ENCODE measurements around the gene BBS1. TPM values are rescaled to one million over a fixed set of nuclear protein-coding genes. Genes with fewer than 3 reads are reported as not detected.

BBS1 gene
- total RNA-seq, 2 experiments from 2014 or later = 11.1 to 13.2 TPM

DNA sequence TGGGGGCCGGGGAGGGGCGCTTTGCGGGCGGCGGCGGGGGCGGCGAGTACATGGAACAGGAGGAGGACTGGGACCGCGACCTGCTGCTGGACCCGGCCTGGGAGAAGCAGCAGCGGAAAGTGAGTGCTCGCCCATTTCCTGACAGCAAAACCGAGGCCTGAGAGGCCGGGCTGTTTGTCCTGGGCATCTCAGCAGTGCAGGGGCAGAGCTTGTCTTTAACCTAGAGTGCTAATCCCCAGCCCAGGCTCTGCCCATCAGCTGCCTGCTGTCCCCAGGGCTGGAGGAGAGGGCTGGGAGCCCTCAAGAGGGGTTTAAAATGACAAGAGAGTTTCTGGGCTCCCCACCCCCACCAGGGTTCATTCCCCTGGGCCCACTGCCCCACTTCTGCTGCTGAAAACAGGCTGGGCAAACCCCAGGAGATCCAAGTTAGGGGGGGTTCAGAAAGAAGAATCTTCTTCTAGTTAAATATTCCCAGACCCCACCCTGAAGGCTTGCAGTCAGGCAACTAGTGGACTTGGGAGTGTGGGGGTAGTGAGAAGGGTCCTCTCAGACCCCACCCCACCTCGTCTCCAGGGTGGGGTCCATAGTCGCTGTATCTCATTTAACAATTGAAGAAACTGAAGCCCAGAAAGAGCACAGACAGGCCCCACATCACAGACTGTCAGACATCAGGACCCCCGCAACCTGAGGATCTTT, 36.7 kb downstream of the BBS1 start:
- no peaks in the 10 kb centered on the region for H3K27me3 Mint-ChIP-seq
- H3K36me3 Mint-ChIP-seq = no peaks in the 10 kb centered on the region
- no peak overlapping the region for H3K27ac Mint-ChIP-seq
- H3K4me3 Mint-ChIP-seq = peak overlapping the region; percentile 80
- intact Hi-C loops (cut with micrococcal nuclease) = loop anchor here (1.0 to 5.0 kb wide), 6 partner anchors 46 to 295 kb away; partner anchors contain the start of genes CCDC87, CCS, DPP3 and RBM14
- POLR2A ChIA-PET = interaction anchor here (1.1 to 2.2 kb wide), 6 partner anchors 8 to 131 kb away, joined by 3 to 16 read pairs (median 4); partner anchors contain the start of genes CCDC87, PELI3, RBM4 and RBM4B
- DNase-seq = no peak
- CTCF ChIA-PET = interaction anchor here (1.6 to 4.6 kb wide), 2 partner anchors 45 to 131 kb away, joined by 8 to 44 read pairs; partner anchors contain the start of genes CCDC87, CCS and RBM4B
- peaks cover 14% of the 10 kb centered on the region for H3K4me1 Mint-ChIP-seq (ENCODE audit: low read depth)
- H3K9me3 Mint-ChIP-seq = no peaks in the 10 kb centered on the region

GRCh38 chr11:66547662-66548009, 37.2 kb downstream of the BBS1 start:
- no peaks in the 10 kb centered on the region for H3K27me3 Mint-ChIP-seq
- H3K9me3 Mint-ChIP-seq = no peaks in the 10 kb centered on the region
- intact Hi-C loops (cut with micrococcal nuclease) = loop anchor here (2.0 to 5.0 kb wide), 3 partner anchors 45 to 295 kb away; partner anchors contain the start of genes CCDC87, CCS, RBM4 and RCE1
- POLR2A ChIA-PET = no interaction called here
- no peak overlapping the region for H3K4me3 Mint-ChIP-seq
- CTCF ChIA-PET = no interaction called here
- DNase-seq = no peak
- H3K27ac Mint-ChIP-seq = no peak overlapping the region
- peaks cover 14% of the 10 kb centered on the region for H3K4me1 Mint-ChIP-seq (ENCODE audit: low read depth)
- no peaks in the 10 kb centered on the region for H3K36me3 Mint-ChIP-seq

- no peak for DNase-seq
- Mint-ChIP-seq H3K36me3 (no peaks in the 10 kb centered on the region), H3K27ac (no peak overlapping the region), H3K9me3 (no peaks in the 10 kb centered on the region), H3K4me3 (no peak overlapping the region), H3K27me3 (no peaks in the 10 kb centered on the region), H3K4me1 (ENCODE audit: low read depth) (peaks cover 14% of the 10 kb centered on the region)
- CTCF ChIA-PET = no interaction called here
- intact Hi-C loops (cut with micrococcal nuclease) = loop anchor here (5.0 kb wide), 1 partner anchor 294 kb away; the partner anchor contains the start of gene RCE1
- POLR2A ChIA-PET = no interaction called here
These were observed 37.6 kb downstream of the BBS1 start for GRCh38 chr11:66548041-66548440.

DNA sequence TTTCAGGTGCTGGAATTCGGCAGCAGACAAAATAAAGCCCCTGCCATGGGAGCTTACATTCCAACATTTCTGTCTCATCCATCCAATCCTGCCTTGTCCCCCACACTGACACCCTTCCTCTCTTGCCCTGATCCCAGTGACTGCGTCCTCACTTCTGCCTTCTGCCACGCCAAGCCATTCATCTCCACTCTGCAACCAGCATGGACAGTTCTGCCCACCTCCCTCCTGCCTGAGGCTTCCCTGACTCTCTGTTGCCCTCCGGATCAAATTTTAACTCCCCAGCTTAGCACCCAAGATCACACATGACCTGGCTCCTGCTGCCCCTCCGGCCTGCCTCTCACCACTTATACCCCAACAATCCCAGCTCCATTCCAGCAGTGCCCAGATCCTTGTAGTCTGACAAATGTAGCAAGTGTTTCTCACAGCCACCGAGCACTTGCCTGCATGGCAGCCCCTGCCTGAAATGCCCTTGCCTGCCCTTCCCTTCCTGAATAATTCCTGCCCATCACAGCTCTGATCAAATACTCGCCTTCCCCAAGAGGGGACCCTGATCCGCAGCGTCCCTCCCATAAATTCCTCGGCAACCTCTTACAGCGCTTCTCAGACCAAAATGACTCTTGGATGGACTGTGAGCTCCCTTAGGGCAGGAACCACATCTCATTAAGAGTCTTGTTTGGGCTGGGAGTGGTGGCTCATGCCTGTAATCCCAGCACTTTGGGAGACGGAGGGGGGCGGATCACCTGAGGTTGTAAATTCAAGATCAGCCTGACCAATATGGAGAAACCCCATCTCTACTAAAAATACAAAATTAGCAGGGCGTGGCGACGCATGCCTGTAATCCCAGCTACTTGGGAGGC, 38.6 kb downstream of the BBS1 start:
- CTCF ChIA-PET = no interaction called here
- POLR2A ChIA-PET = no interaction called here
- Mint-ChIP-seq H3K27ac (no peak overlapping the region), H3K4me1 (ENCODE audit: low read depth) (peaks cover 8% of the 10 kb centered on the region), H3K9me3 (no peaks in the 10 kb centered on the region), H3K4me3 (no peak overlapping the region), H3K27me3 (no peaks in the 10 kb centered on the region), H3K36me3 (no peaks in the 10 kb centered on the region)
- no peak for DNase-seq
- intact Hi-C loops (cut with micrococcal nuclease) = loop anchor here (5.0 kb wide), 1 partner anchor 293 kb away; the partner anchor contains the start of gene RCE1

DNA sequence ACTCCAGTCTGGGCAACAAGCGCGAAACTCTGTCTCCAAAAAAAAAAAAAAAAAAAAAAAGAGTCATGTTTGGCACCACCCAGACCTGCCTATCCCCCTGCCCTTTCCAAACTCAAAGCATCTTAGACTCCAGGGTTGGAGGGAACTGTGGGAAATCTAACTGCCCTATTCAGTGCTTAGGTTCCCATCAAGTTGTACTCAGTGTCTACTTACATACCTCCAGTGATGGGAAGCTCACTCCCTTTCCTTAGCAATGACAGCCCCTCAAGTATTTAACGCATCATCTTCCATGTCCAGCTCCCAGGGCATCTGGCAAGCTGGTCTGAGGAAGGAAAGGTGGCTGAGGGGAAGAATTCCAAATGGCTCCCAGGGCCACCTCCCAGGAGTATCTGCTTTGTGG, 39.3 kb downstream of the BBS1 start:
- peaks cover 3% of the 10 kb centered on the region for H3K4me1 Mint-ChIP-seq (ENCODE audit: low read depth)
- DNase-seq = no peak
- ChIA-PET POLR2A (no interaction called here), CTCF (no interaction called here)
- H3K36me3 Mint-ChIP-seq = no peaks in the 10 kb centered on the region
- no peak overlapping the region for H3K27ac Mint-ChIP-seq
- no peak overlapping the region for H3K4me3 Mint-ChIP-seq
- H3K9me3 Mint-ChIP-seq = no peaks in the 10 kb centered on the region
- no peaks in the 10 kb centered on the region for H3K27me3 Mint-ChIP-seq
- intact Hi-C loops (cut with micrococcal nuclease) = loop anchor here (5.0 kb wide), 1 partner anchor 293 kb away; the partner anchor contains the start of gene RCE1

DNA sequence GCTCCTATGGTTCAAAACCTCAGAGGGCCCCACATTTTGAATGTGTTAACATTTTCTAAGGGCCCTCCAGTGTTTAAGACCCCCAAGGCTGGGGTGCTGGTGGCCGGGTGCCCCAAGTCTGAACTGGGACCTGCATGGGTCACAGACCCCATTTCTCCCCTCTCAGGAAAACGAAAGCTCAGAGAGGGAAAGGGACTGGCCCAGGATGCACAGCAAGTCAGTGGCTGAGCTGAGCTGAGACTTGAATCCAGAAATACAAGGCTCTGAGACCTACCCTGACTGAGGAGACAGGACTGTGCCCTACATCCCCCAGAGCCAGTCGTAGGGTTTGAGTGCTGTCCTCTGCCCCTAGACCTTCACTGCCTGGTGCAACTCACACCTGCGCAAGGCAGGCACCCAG, 40.5 kb downstream of the BBS1 start:
- Mint-ChIP-seq H3K27ac (no peak overlapping the region), H3K4me1 (ENCODE audit: low read depth) (no peaks in the 10 kb centered on the region), H3K4me3 (no peak overlapping the region), H3K36me3 (no peaks in the 10 kb centered on the region), H3K9me3 (no peaks in the 10 kb centered on the region), H3K27me3 (peaks cover under 1% of the 10 kb centered on the region)
- intact Hi-C loops (cut with micrococcal nuclease) = no loop called here
- no peak for DNase-seq
- POLR2A ChIA-PET = no interaction called here
- CTCF ChIA-PET = no interaction called here

DNA sequence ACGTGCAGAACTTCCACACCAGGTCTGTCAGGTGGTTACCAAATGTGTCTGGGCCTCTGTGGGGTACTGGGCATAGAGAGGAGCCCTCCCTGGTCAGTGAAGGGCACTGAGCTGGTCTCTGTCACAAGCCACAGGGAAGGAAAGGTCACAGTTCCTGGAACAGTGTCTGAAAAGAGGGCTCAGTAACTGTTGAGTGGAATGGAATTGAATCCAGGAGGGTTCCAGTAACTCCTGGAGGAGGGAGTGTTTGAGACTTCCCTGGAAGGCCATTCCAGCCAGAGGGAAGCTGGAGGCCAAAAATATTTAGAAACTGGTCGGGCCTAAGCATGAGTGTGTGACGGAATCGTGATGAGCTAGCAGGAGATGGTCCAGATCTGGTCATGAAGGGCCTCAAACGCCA, 44.2 kb downstream of the BBS1 start:
- Mint-ChIP-seq H3K27me3 (peaks cover 8% of the 10 kb centered on the region), H3K4me1 (ENCODE audit: low read depth) (no peaks in the 10 kb centered on the region), H3K4me3 (no peak overlapping the region), H3K36me3 (no peaks in the 10 kb centered on the region), H3K27ac (no peak overlapping the region), H3K9me3 (no peaks in the 10 kb centered on the region)
- intact Hi-C loops (cut with micrococcal nuclease) = no loop called here
- ChIA-PET POLR2A (interaction anchor here (0.7 to 1.0 kb wide), 2 partner anchors 8 to 850 kb away, joined by 3 read pairs; partner anchors contain the start of genes ACTN3 and ZDHHC24), CTCF (interaction anchor here (1.6 kb wide), 1 partner anchor 9 kb away, joined by 5 read pairs; the partner anchor contains the start of gene ZDHHC24)
- DNase-seq = no peak

DNA sequence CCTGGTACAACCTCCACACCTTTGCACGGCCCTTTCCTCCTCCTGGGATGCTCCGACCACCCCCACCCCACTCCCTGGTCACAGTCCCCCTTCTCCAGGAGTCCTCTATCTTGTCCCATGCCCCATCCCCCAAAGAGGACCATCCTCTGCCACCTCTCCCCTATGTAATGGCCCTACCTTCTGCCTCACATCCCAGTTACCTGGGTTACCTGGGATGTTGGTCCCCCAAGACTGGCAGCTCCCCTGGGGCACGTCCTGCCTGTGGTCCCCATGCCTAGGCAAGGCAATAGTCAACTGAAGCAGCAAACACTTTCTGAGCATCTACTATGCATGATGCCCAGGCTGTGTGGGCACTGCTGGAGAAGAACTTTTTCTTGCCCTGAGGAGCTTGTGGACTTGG, 45.0 kb downstream of the BBS1 start:
- no peaks in the 10 kb centered on the region for H3K4me1 Mint-ChIP-seq (ENCODE audit: low read depth)
- intact Hi-C loops (cut with micrococcal nuclease) = no loop called here
- H3K27me3 Mint-ChIP-seq = peaks cover 8% of the 10 kb centered on the region
- no peaks in the 10 kb centered on the region for H3K9me3 Mint-ChIP-seq
- CTCF ChIA-PET = interaction anchor here (1.6 kb wide), 1 partner anchor 10 kb away, joined by 5 read pairs; the partner anchor contains the start of gene ZDHHC24
- no peak overlapping the region for H3K4me3 Mint-ChIP-seq
- DNase-seq = no peak
- H3K27ac Mint-ChIP-seq = no peak overlapping the region
- no peaks in the 10 kb centered on the region for H3K36me3 Mint-ChIP-seq
- POLR2A ChIA-PET = interaction anchor here (1.0 kb wide), 1 partner anchor 9 kb away, joined by 3 read pairs; the partner anchor contains the start of genes ACTN3 and ZDHHC24

- Mint-ChIP-seq H3K4me3 (no peak overlapping the region), H3K36me3 (no peaks in the 10 kb centered on the region), H3K27ac (no peak overlapping the region), H3K4me1 (ENCODE audit: low read depth) (no peaks in the 10 kb centered on the region), H3K27me3 (peaks cover 8% of the 10 kb centered on the region), H3K9me3 (no peaks in the 10 kb centered on the region)
- intact Hi-C loops (cut with micrococcal nuclease) = no loop called here
- CTCF ChIA-PET = no interaction called here
- DNase-seq = no peak
- POLR2A ChIA-PET = no interaction called here
These were observed 45.7 kb downstream of the BBS1 start for GRCh38 chr11:66556086-66556485.

DNA sequence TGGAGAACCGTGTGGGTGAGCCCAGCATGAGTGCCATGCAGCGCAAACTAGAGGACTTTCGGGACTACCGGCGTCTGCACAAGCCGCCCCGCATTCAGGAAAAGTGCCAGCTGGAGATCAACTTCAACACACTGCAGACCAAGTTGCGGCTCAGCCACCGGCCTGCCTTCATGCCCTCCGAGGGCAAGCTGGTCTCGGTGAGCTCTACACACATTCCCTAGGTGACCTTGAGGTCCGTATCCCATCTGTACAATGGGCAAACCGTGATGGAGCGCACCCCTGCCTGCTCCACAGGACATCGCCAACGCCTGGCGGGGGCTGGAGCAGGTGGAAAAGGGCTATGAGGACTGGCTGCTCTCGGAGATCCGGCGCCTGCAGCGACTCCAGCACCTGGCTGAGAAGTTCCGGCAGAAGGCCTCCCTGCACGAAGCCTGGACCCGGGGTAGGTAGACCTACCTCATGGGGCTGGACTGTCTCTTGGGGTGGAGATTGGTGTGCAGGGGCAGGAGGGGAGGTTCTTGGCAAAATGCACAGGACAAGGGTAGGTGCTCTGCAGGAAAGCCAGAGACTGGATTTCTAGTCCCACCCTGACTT, 47.4 kb downstream of the BBS1 start:
- Mint-ChIP-seq H3K4me1 (ENCODE audit: low read depth) (no peaks in the 10 kb centered on the region), H3K9me3 (no peaks in the 10 kb centered on the region), H3K4me3 (no peak overlapping the region), H3K27ac (no peak overlapping the region), H3K27me3 (peaks cover 8% of the 10 kb centered on the region), H3K36me3 (no peaks in the 10 kb centered on the region)
- intact Hi-C loops (cut with micrococcal nuclease) = no loop called here
- CTCF ChIA-PET = interaction anchor here (0.8 kb wide), 1 partner anchor 169 kb away, joined by 3 read pairs; no protein-coding TSS in a partner anchor
- POLR2A ChIA-PET = no interaction called here
- DNase-seq = no peak

DNA sequence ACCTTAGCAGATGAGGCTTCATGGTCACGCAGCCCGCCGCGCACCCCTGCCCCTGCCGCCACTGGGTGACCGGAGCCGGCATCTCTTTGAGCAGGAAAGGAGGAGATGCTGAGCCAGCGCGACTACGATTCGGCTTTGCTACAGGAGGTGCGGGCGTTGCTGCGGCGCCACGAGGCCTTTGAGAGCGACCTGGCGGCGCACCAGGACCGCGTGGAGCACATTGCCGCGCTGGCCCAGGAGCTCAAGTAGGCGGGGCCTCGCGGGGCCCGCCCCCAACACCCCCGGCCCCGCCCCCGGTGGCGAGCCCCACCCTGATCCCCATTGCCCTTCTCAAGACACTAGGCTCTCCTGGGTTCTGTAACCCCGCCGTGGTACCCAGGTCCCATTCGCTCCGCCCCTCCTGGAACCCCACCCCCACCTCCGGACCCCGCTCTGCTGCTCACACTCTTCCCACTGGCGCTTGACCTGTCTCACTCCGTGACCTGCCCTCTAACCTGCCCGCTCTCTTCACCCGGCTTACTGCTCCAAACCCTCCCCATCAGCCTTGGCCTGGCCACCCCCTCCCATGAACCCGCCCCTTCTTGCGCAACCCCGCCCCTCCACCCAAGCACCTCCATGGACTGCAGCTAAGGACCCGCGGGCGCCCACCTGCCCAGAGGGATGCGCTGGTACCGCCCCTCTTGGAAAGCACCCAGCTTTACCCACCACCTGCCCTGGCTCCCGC, 48.9 kb downstream of the BBS1 start:
- H3K36me3 Mint-ChIP-seq = no peaks in the 10 kb centered on the region
- CTCF ChIA-PET = interaction anchor here (0.6 to 1.4 kb wide), 2 partner anchors 119 to 839 kb away, joined by 3 read pairs; partner anchors contain the start of genes RBM4B and RNASEH2C
- DNase-seq = peak; percentile 40
- H3K27ac Mint-ChIP-seq = no peak overlapping the region
- no peak overlapping the region for H3K4me3 Mint-ChIP-seq
- POLR2A ChIA-PET = no interaction called here
- H3K4me1 Mint-ChIP-seq (ENCODE audit: low read depth) = no peaks in the 10 kb centered on the region
- H3K9me3 Mint-ChIP-seq = no peaks in the 10 kb centered on the region
- intact Hi-C loops (cut with micrococcal nuclease) = no loop called here
- peaks cover 8% of the 10 kb centered on the region for H3K27me3 Mint-ChIP-seq

Data from activated CD4-positive, alpha-beta memory T cell treated with anti-CD3 and anti-CD28 coated beads for 36 hours (primary cell).